ENCODE results near the gene HHAT.

HHAT gene

GRCh38 chr1:210438928-210439841, 110.5 kb downstream of the HHAT start:
- peaks cover 8% of the 10 kb centered on the region for H3K9me3 ChIP-seq (ENCODE audit: control insufficient read depth, low read length)
- no peaks in the 10 kb centered on the region for H3K36me3 ChIP-seq (ENCODE audit: control insufficient read depth, insufficient read depth, low read length)
- H3K4me3 ChIP-seq (ENCODE audit: extremely low read depth, insufficient read depth, low read length, poor library complexity, severe bottlenecking) = no peak overlapping the region
- WGBS, 2 experiments (ENCODE audit: insufficient coverage in 2 of 2) = 100% methylated on average over 1 to 3 of the region's 7 CpGs
- H3K27ac ChIP-seq (ENCODE audit: low read depth, low read length, severe bottlenecking) = peak overlapping the region; percentile 79
- H3K4me1 ChIP-seq (ENCODE audit: control insufficient read depth, insufficient read depth, low read length, poor library complexity, severe bottlenecking) = peaks cover 30% of the 10 kb centered on the region

GRCh38 chr1:210440081-210440480, 111.4 kb downstream of the HHAT start:
- Histone ChIP-seq H3K9me3 (ENCODE audit: control insufficient read depth, low read length) (peaks cover 7% of the 10 kb centered on the region), H3K27ac (ENCODE audit: low read depth, low read length, severe bottlenecking) (peak overlapping the region; percentile 79), H3K4me3 (ENCODE audit: extremely low read depth, insufficient read depth, low read length, poor library complexity, severe bottlenecking) (no peak overlapping the region), H3K36me3 (ENCODE audit: control insufficient read depth, insufficient read depth, low read length) (no peaks in the 10 kb centered on the region), H3K4me1 (ENCODE audit: control insufficient read depth, insufficient read depth, low read length, poor library complexity, severe bottlenecking) (peaks cover 30% of the 10 kb centered on the region)
- WGBS, 2 experiments (ENCODE audit: insufficient coverage in 2 of 2) = 100% methylated on average over 2 of the region's 3 CpGs; no CpG with 5 or more reads in 1 of the 2 experiments

GRCh38 chr1:210441028-210441427, 112.3 kb downstream of the HHAT start:
- Histone ChIP-seq H3K27ac (ENCODE audit: low read depth, low read length, severe bottlenecking) (no peak overlapping the region), H3K36me3 (ENCODE audit: control insufficient read depth, insufficient read depth, low read length) (no peaks in the 10 kb centered on the region), H3K4me1 (ENCODE audit: control insufficient read depth, insufficient read depth, low read length, poor library complexity, severe bottlenecking) (peaks cover 35% of the 10 kb centered on the region), H3K9me3 (ENCODE audit: control insufficient read depth, low read length) (no peaks in the 10 kb centered on the region), H3K4me3 (ENCODE audit: extremely low read depth, insufficient read depth, low read length, poor library complexity, severe bottlenecking) (no peak overlapping the region)
- whole genome bisulfite sequencing, 2 experiments (ENCODE audit: insufficient coverage in 2 of 2) = no CpG with 5 or more reads among the region's 1 CpG

- no peak overlapping the region for H3K27ac ChIP-seq (ENCODE audit: low read depth, low read length, severe bottlenecking)
- H3K4me3 ChIP-seq (ENCODE audit: extremely low read depth, insufficient read depth, low read length, poor library complexity, severe bottlenecking) = no peak overlapping the region
- H3K4me1 ChIP-seq (ENCODE audit: control insufficient read depth, insufficient read depth, low read length, poor library complexity, severe bottlenecking) = peaks cover 9% of the 10 kb centered on the region
- H3K9me3 ChIP-seq (ENCODE audit: control insufficient read depth, low read length) = no peaks in the 10 kb centered on the region
- no peaks in the 10 kb centered on the region for H3K36me3 ChIP-seq (ENCODE audit: control insufficient read depth, insufficient read depth, low read length)
Observed at GRCh38 chr1:210445485-210445884, 116.8 kb downstream of the HHAT start.

GRCh38 chr1:210445931-210446330, 117.2 kb downstream of the HHAT start:
- WGBS, 2 experiments (ENCODE audit: insufficient coverage in 2 of 2) = 79 to 80% methylated on average over 5 of the region's 7 CpGs
- Histone ChIP-seq H3K9me3 (ENCODE audit: control insufficient read depth, low read length) (no peaks in the 10 kb centered on the region), H3K4me3 (ENCODE audit: extremely low read depth, insufficient read depth, low read length, poor library complexity, severe bottlenecking) (no peak overlapping the region), H3K4me1 (ENCODE audit: control insufficient read depth, insufficient read depth, low read length, poor library complexity, severe bottlenecking) (peaks cover 7% of the 10 kb centered on the region), H3K36me3 (ENCODE audit: control insufficient read depth, insufficient read depth, low read length) (no peaks in the 10 kb centered on the region), H3K27ac (ENCODE audit: low read depth, low read length, severe bottlenecking) (no peak overlapping the region)

- 41 to 51% methylated on average over 7 to 9 of the region's 9 CpGs for WGBS, 2 experiments (ENCODE audit: insufficient coverage in 2 of 2)
- Histone ChIP-seq H3K27ac (ENCODE audit: low read depth, low read length, severe bottlenecking) (no peak overlapping the region), H3K4me3 (ENCODE audit: extremely low read depth, insufficient read depth, low read length, poor library complexity, severe bottlenecking) (no peak overlapping the region), H3K9me3 (ENCODE audit: control insufficient read depth, low read length) (no peaks in the 10 kb centered on the region), H3K36me3 (ENCODE audit: control insufficient read depth, insufficient read depth, low read length) (no peaks in the 10 kb centered on the region), H3K4me1 (ENCODE audit: control insufficient read depth, insufficient read depth, low read length, poor library complexity, severe bottlenecking) (peaks cover 7% of the 10 kb centered on the region)
Observed at GRCh38 chr1:210446479-210446878, 117.8 kb downstream of the HHAT start.

- 90 to 100% methylated on average over 2 to 4 of the region's 5 CpGs for WGBS, 2 experiments (ENCODE audit: insufficient coverage in 2 of 2)
- Histone ChIP-seq H3K9me3 (ENCODE audit: control insufficient read depth, low read length) (no peaks in the 10 kb centered on the region), H3K27ac (ENCODE audit: low read depth, low read length, severe bottlenecking) (no peak overlapping the region), H3K4me3 (ENCODE audit: extremely low read depth, insufficient read depth, low read length, poor library complexity, severe bottlenecking) (no peak overlapping the region), H3K36me3 (ENCODE audit: control insufficient read depth, insufficient read depth, low read length) (no peaks in the 10 kb centered on the region), H3K4me1 (ENCODE audit: control insufficient read depth, insufficient read depth, low read length, poor library complexity, severe bottlenecking) (peaks cover 7% of the 10 kb centered on the region)
Observed at GRCh38 chr1:210447456-210448057, 118.9 kb downstream of the HHAT start.

- WGBS, 2 experiments (ENCODE audit: insufficient coverage in 2 of 2) = 0 to 51% methylated on average over 1 to 3 of the region's 4 CpGs
- Histone ChIP-seq H3K9me3 (ENCODE audit: control insufficient read depth, low read length) (no peaks in the 10 kb centered on the region), H3K36me3 (ENCODE audit: control insufficient read depth, insufficient read depth, low read length) (no peaks in the 10 kb centered on the region), H3K27ac (ENCODE audit: low read depth, low read length, severe bottlenecking) (no peak overlapping the region), H3K4me3 (ENCODE audit: extremely low read depth, insufficient read depth, low read length, poor library complexity, severe bottlenecking) (no peak overlapping the region), H3K4me1 (ENCODE audit: control insufficient read depth, insufficient read depth, low read length, poor library complexity, severe bottlenecking) (peaks cover 7% of the 10 kb centered on the region)
Observed at GRCh38 chr1:210448297-210448892, 119.7 kb downstream of the HHAT start.

- Histone ChIP-seq H3K4me3 (ENCODE audit: extremely low read depth, insufficient read depth, low read length, poor library complexity, severe bottlenecking) (no peak overlapping the region), H3K36me3 (ENCODE audit: control insufficient read depth, insufficient read depth, low read length) (no peaks in the 10 kb centered on the region), H3K9me3 (ENCODE audit: control insufficient read depth, low read length) (no peaks in the 10 kb centered on the region), H3K4me1 (ENCODE audit: control insufficient read depth, insufficient read depth, low read length, poor library complexity, severe bottlenecking) (no peaks in the 10 kb centered on the region), H3K27ac (ENCODE audit: low read depth, low read length, severe bottlenecking) (no peak overlapping the region)
- 93 to 96% methylated on average over 5 to 6 of the region's 8 CpGs for WGBS, 2 experiments (ENCODE audit: insufficient coverage in 2 of 2)
Observed at GRCh38 chr1:210455840-210456603, 127.3 kb downstream of the HHAT start.

- 91 to 94% methylated on average over 3 to 4 of the region's 6 CpGs for WGBS, 2 experiments (ENCODE audit: insufficient coverage in 2 of 2)
- Histone ChIP-seq H3K9me3 (ENCODE audit: control insufficient read depth, low read length) (no peaks in the 10 kb centered on the region), H3K4me1 (ENCODE audit: control insufficient read depth, insufficient read depth, low read length, poor library complexity, severe bottlenecking) (no peaks in the 10 kb centered on the region), H3K4me3 (ENCODE audit: extremely low read depth, insufficient read depth, low read length, poor library complexity, severe bottlenecking) (no peak overlapping the region), H3K27ac (ENCODE audit: low read depth, low read length, severe bottlenecking) (no peak overlapping the region), H3K36me3 (ENCODE audit: control insufficient read depth, insufficient read depth, low read length) (no peaks in the 10 kb centered on the region)
Observed at GRCh38 chr1:210456731-210457255, 128.1 kb downstream of the HHAT start.
